Neural crest cell (in vitro differentiated cells): Measurements from ENCODE around the gene FBXO3. TPM values are rescaled to one million over a fixed set of nuclear protein-coding genes. Genes with fewer than 3 reads are reported as not detected.
"Not testable (repeated sequence)": the region's sequence is repeated elsewhere in the genome, so short reads cannot be mapped to it uniquely, and the experiment has no call there.

Experiments
- DNase-seq: peaks from one replicate; pipeline ENCODE4 v3.0.0; 2021; ENCODE audit warnings: low read depth, mixed read lengths, low spot score
- H3K27ac Mint-ChIP-seq: one replicate; pipeline ENCODE4 v1.8.0; 2021; ENCODE audit warnings: mild to moderate bottlenecking, mixed read lengths; ENCODE audit not compliant: unreplicated experiment
- H3K27me3 Mint-ChIP-seq: 2 replicates; pipeline ENCODE4 v1.8.0; 2021; ENCODE audit warnings: low read depth, mild to moderate bottlenecking, mixed read lengths
- H3K36me3 Mint-ChIP-seq: 2 replicates; pipeline ENCODE4 v1.8.0; 2021; ENCODE audit warnings: low read depth, mild to moderate bottlenecking, mixed read lengths
- H3K4me1 Mint-ChIP-seq: 2 replicates; pipeline ENCODE4 v1.8.0; 2021; ENCODE audit warnings: mixed read lengths
- H3K4me3 Mint-ChIP-seq: one replicate; pipeline ENCODE4 v1.8.0; 2021; ENCODE audit warnings: mild to moderate bottlenecking, mixed read lengths
- H3K9me3 Mint-ChIP-seq: 2 replicates; pipeline ENCODE4 v1.8.0; 2021; ENCODE audit warnings: mixed read lengths
- CTCF ChIP-seq: fragments of 200-600 bp; sonication (generic); conservative IDR thresholded peaks from 2 replicates; pipeline ENCODE4 v1.5.0; 2021; ENCODE audit warnings: antibody characterized with exemption, mild to moderate bottlenecking
- total RNA-seq: library from RNA; stranded (reverse); gene quantifications from 2 replicates; pipeline ENCODE4 v1.2.1, GENCODE V29; 2021

FBXO3 gene
- total RNA-seq, 1 donor from 2014 or later = 23.2 TPM

- peaks cover 31% of the 10 kb centered on the region for H3K4me1 Mint-ChIP-seq
- peaks cover 11% of the 10 kb centered on the region for H3K36me3 Mint-ChIP-seq
- H3K4me3 Mint-ChIP-seq = peak overlapping the region; percentile 92
- no peak overlapping the region for H3K27ac Mint-ChIP-seq
- TF ChIP-seq CTCF = no peak
- H3K9me3 Mint-ChIP-seq = peaks cover 3% of the 10 kb centered on the region
- H3K27me3 Mint-ChIP-seq = peaks cover 12% of the 10 kb centered on the region
- no peak for DNase-seq
Observed at GRCh38 chr11:33733980-33734379, 40.3 kb downstream of the FBXO3 start.

- Mint-ChIP-seq H3K9me3 (peaks cover 3% of the 10 kb centered on the region), H3K4me1 (peaks cover 28% of the 10 kb centered on the region), H3K4me3 (no peak overlapping the region), H3K27me3 (peaks cover 12% of the 10 kb centered on the region), H3K27ac (peak overlapping the region; percentile 31), H3K36me3 (peaks cover 18% of the 10 kb centered on the region)
- no peak for TF ChIP-seq CTCF
- no peak for DNase-seq
Observed at GRCh38 chr11:33731723-33732531, 42.4 kb downstream of the FBXO3 start.

GRCh38 chr11:33730716-33731115 is 43.6 kb downstream of the FBXO3 start:
- peaks cover 20% of the 10 kb centered on the region for H3K36me3 Mint-ChIP-seq
- no peak overlapping the region for H3K4me3 Mint-ChIP-seq
- H3K9me3 Mint-ChIP-seq = peaks cover 3% of the 10 kb centered on the region
- peaks cover 10% of the 10 kb centered on the region for H3K27me3 Mint-ChIP-seq
- H3K27ac Mint-ChIP-seq = no peak overlapping the region
- peaks cover 24% of the 10 kb centered on the region for H3K4me1 Mint-ChIP-seq
- no peak for TF ChIP-seq CTCF
- DNase-seq = no peak

- not testable (repeated sequence) for H3K9me3 Mint-ChIP-seq, H3K27ac Mint-ChIP-seq, H3K27me3 Mint-ChIP-seq, DNase-seq, H3K4me3 Mint-ChIP-seq
- Mint-ChIP-seq H3K36me3 (peaks cover 23% of the 10 kb centered on the region), H3K4me1 (peaks cover 27% of the 10 kb centered on the region)
Observed at GRCh38 chr11:33729072-33729664, 45.2 kb downstream of the FBXO3 start.

- not testable (repeated sequence) for DNase-seq, H3K4me3 Mint-ChIP-seq, H3K27ac Mint-ChIP-seq, H3K9me3 Mint-ChIP-seq, H3K27me3 Mint-ChIP-seq
- Mint-ChIP-seq H3K4me1 (peaks cover 34% of the 10 kb centered on the region), H3K36me3 (peaks cover 19% of the 10 kb centered on the region)
Observed at GRCh38 chr11:33727539-33727938, 46.8 kb downstream of the FBXO3 start.

GRCh38 chr11:33725496-33725895 is 48.8 kb downstream of the FBXO3 start:
- peaks cover 16% of the 10 kb centered on the region for H3K36me3 Mint-ChIP-seq
- no peak for TF ChIP-seq CTCF
- no peak overlapping the region for H3K4me3 Mint-ChIP-seq
- peaks cover 41% of the 10 kb centered on the region for H3K4me1 Mint-ChIP-seq
- peaks cover 3% of the 10 kb centered on the region for H3K9me3 Mint-ChIP-seq
- DNase-seq = no peak
- H3K27ac Mint-ChIP-seq = no peak overlapping the region
- no peaks in the 10 kb centered on the region for H3K27me3 Mint-ChIP-seq
